ENCODE results near the gene CCDC187.

The CCDC187 gene

DNA sequence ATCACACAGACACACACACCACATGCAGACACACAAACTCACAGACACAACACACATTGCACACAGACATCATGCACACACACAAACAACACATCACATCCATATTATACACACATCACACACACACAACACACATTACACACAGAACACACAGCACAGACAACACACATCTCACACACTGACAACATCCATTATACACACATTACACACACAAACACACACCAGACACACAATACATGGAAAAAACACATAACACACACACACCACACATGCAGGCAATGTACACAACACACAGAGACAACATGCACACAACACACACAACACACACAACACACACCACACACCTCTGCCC lies 4.8 kb upstream of the CCDC187 start:
- Histone ChIP-seq H3K4me1 (no peaks in the 10 kb centered on the region), H3K9me3 (0 out of 2 replicates have a peak, but pooled peaks cover 3% of the 10 kb centered on the region), H3K36me3 (replicated peaks) (no peaks in the 10 kb centered on the region), H3K4me3 (no peak overlapping the region), H3K27me3 (ENCODE audit: low read depth) (no peaks in the 10 kb centered on the region)
- in situ Hi-C loops (cut with MboI; ENCODE audit: low sequenced_read_pairs), result no loop called here
- DNase-seq (ENCODE audit: low spot score in 2 of 2), result no peak

GRCh38 chr9:136308006-136308701 lies 4.3 kb upstream of the CCDC187 start:
- in situ Hi-C loops (cut with MboI; ENCODE audit: low sequenced_read_pairs), result no loop called here
- H3K4me3 ChIP-seq, result no peak overlapping the region
- no peaks in the 10 kb centered on the region for H3K36me3 ChIP-seq (replicated peaks)
- no peaks in the 10 kb centered on the region for H3K4me1 ChIP-seq
- no peaks in the 10 kb centered on the region for H3K27me3 ChIP-seq (ENCODE audit: low read depth)
- DNase-seq (ENCODE audit: low spot score in 2 of 2), result no peak
- H3K9me3 ChIP-seq, result 0 out of 2 replicates have a peak, but pooled peaks cover 3% of the 10 kb centered on the region

GRCh38 chr9:136307215-136307750 lies 3.4 kb upstream of the CCDC187 start:
- in situ Hi-C loops (cut with MboI; ENCODE audit: low sequenced_read_pairs), result no loop called here
- Histone ChIP-seq H3K4me1 (no peaks in the 10 kb centered on the region), H3K27me3 (ENCODE audit: low read depth) (no peaks in the 10 kb centered on the region), H3K4me3 (no peak overlapping the region), H3K36me3 (replicated peaks) (no peaks in the 10 kb centered on the region), H3K9me3 (0 out of 2 replicates have a peak, but pooled peaks cover 3% of the 10 kb centered on the region)
- DNase-seq (ENCODE audit: low spot score in 2 of 2), result no peak

GRCh38 chr9:136306211-136307208 lies 2.6 kb upstream of the CCDC187 start:
- H3K27me3 ChIP-seq (ENCODE audit: low read depth), result no peaks in the 10 kb centered on the region
- DNase-seq (ENCODE audit: low spot score in 2 of 2), result peak in 1 of 2 experiments; percentile 41
- in situ Hi-C loops (cut with MboI; ENCODE audit: low sequenced_read_pairs), result no loop called here
- 0 out of 2 replicates have a peak, but pooled peaks cover 3% of the 10 kb centered on the region for H3K9me3 ChIP-seq
- no peaks in the 10 kb centered on the region for H3K4me1 ChIP-seq
- no peak overlapping the region for H3K4me3 ChIP-seq
- no peaks in the 10 kb centered on the region for H3K36me3 ChIP-seq (replicated peaks)

DNA sequence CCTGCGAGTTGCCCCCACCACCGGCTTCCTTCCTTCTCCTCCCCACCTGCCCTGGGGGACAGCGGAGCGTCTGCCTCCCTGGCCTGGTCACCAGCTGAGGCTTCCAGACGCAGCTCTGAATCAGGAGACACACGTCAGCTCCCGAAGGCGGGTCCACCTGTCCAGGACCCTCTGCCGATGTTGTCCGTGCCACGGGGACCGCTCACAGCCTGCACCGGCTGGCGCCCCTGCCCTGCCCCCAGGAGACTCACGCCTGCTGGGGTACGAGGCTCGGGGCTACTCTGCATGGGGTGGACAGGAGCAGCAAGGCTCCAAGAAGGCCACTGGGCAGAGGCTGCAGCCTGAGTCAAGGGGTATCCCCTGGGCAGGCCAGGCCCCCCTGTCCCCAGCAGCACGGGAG lies 1.9 kb upstream of the CCDC187 start:
- Histone ChIP-seq H3K4me1 (no peaks in the 10 kb centered on the region), H3K4me3 (no peak overlapping the region), H3K9me3 (0 out of 2 replicates have a peak, but pooled peaks cover 3% of the 10 kb centered on the region), H3K36me3 (replicated peaks) (no peaks in the 10 kb centered on the region), H3K27me3 (ENCODE audit: low read depth) (no peaks in the 10 kb centered on the region)
- in situ Hi-C loops (cut with MboI; ENCODE audit: low sequenced_read_pairs), result no loop called here
- DNase-seq (ENCODE audit: low spot score in 2 of 2), result no peak

DNA sequence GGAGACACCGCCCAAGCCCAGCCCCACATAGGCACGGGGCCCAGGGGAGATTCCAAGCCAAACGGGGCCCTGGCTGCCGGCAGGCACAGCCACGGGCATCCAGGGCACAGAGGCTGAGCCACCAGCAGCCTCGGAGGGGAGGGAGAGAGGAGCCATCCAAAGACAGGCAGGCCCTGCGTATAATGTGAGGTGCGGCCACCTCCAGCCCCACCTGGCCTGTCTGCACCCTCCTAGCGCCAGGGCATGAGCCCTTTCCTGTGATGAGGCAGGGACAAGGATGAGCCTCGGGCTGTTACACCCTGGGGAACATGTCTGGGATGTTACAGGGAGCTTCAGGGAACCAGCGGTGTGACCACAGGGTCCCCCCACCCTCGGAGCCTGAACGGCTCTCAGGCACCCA lies 1.1 kb upstream of the CCDC187 start:
- no peaks in the 10 kb centered on the region for H3K36me3 ChIP-seq (replicated peaks)
- in situ Hi-C loops (cut with MboI; ENCODE audit: low sequenced_read_pairs), result no loop called here
- H3K9me3 ChIP-seq, result 0 out of 2 replicates have a peak, but pooled peaks cover 3% of the 10 kb centered on the region
- no peaks in the 10 kb centered on the region for H3K27me3 ChIP-seq (ENCODE audit: low read depth)
- H3K4me1 ChIP-seq, result no peaks in the 10 kb centered on the region
- no peak overlapping the region for H3K4me3 ChIP-seq
- no peak for DNase-seq (ENCODE audit: low spot score in 2 of 2)

- H3K27me3 ChIP-seq (ENCODE audit: low read depth), result no peaks in the 10 kb centered on the region
- in situ Hi-C loops (cut with MboI; ENCODE audit: low sequenced_read_pairs), result no loop called here
- H3K4me3 ChIP-seq, result no peak overlapping the region
- 0 out of 2 replicates have a peak, but pooled peaks cover 3% of the 10 kb centered on the region for H3K9me3 ChIP-seq
- H3K36me3 ChIP-seq (replicated peaks), result no peaks in the 10 kb centered on the region
- no peaks in the 10 kb centered on the region for H3K4me1 ChIP-seq
- no peak for DNase-seq (ENCODE audit: low spot score in 2 of 2)
Observed at GRCh38 chr9:136304456-136304855, 562 bp upstream of the CCDC187 start.

- H3K9me3 ChIP-seq, result 0 out of 2 replicates have a peak, but pooled peaks cover under 1% of the 10 kb centered on the region
- H3K36me3 ChIP-seq (replicated peaks), result no peaks in the 10 kb centered on the region
- no peak for DNase-seq (ENCODE audit: low spot score in 2 of 2)
- in situ Hi-C loops (cut with MboI; ENCODE audit: low sequenced_read_pairs), result no loop called here
- H3K4me1 ChIP-seq, result no peaks in the 10 kb centered on the region
- H3K27me3 ChIP-seq (ENCODE audit: low read depth), result no peaks in the 10 kb centered on the region
- no peak overlapping the region for H3K4me3 ChIP-seq
Observed at GRCh38 chr9:136303066-136303824, 649 bp downstream of the CCDC187 start.

- Histone ChIP-seq H3K4me3 (no peak overlapping the region), H3K9me3 (no peaks in the 10 kb centered on the region), H3K4me1 (no peaks in the 10 kb centered on the region), H3K36me3 (replicated peaks) (no peaks in the 10 kb centered on the region), H3K27me3 (ENCODE audit: low read depth) (no peaks in the 10 kb centered on the region)
- in situ Hi-C loops (cut with MboI; ENCODE audit: low sequenced_read_pairs), result no loop called here
- no peak for DNase-seq (ENCODE audit: low spot score in 2 of 2)
Observed at GRCh38 chr9:136302527-136302926, 1.4 kb downstream of the CCDC187 start.

DNA sequence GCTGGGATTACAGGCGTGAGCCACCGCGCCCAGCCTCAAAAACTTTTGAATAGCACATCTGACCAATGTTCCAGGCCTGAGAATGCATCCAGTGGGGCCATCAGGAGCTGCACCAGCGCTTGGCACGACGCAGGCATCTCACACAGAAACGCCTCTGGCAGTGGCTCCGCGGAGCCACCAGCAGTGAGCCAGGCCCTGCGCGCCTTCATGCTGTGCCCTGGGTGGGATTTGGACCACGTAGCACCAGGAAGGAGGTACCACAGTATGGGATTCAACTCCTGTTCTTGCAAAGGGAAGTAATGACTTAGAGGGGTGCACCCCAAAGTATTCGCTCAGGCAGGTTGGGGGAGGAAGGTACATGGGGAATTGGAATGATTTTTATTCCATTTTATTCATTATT lies 3.0 kb downstream of the CCDC187 start:
- in situ Hi-C loops (cut with MboI; ENCODE audit: low sequenced_read_pairs), result no loop called here
- Histone ChIP-seq H3K4me1 (no peaks in the 10 kb centered on the region), H3K36me3 (replicated peaks) (no peaks in the 10 kb centered on the region), H3K4me3 (no peak overlapping the region), H3K9me3 (no peaks in the 10 kb centered on the region), H3K27me3 (ENCODE audit: low read depth) (no peaks in the 10 kb centered on the region)
- DNase-seq (ENCODE audit: low spot score in 2 of 2), result no peak

- Histone ChIP-seq H3K36me3 (replicated peaks) (no peaks in the 10 kb centered on the region), H3K4me3 (no peak overlapping the region), H3K27me3 (ENCODE audit: low read depth) (no peaks in the 10 kb centered on the region), H3K4me1 (no peaks in the 10 kb centered on the region), H3K9me3 (no peaks in the 10 kb centered on the region)
- in situ Hi-C loops (cut with MboI; ENCODE audit: low sequenced_read_pairs), result no loop called here
- DNase-seq (ENCODE audit: low spot score in 2 of 2), result no peak
Observed at GRCh38 chr9:136300016-136300545, 3.8 kb downstream of the CCDC187 start.

GRCh38 chr9:136299541-136299940 lies 4.4 kb downstream of the CCDC187 start:
- Histone ChIP-seq H3K4me3 (no peak overlapping the region), H3K27me3 (ENCODE audit: low read depth) (no peaks in the 10 kb centered on the region), H3K4me1 (no peaks in the 10 kb centered on the region), H3K9me3 (no peaks in the 10 kb centered on the region), H3K36me3 (replicated peaks) (no peaks in the 10 kb centered on the region)
- in situ Hi-C loops (cut with MboI; ENCODE audit: low sequenced_read_pairs), result no loop called here
- DNase-seq (ENCODE audit: low spot score in 2 of 2), result no peak

DNA sequence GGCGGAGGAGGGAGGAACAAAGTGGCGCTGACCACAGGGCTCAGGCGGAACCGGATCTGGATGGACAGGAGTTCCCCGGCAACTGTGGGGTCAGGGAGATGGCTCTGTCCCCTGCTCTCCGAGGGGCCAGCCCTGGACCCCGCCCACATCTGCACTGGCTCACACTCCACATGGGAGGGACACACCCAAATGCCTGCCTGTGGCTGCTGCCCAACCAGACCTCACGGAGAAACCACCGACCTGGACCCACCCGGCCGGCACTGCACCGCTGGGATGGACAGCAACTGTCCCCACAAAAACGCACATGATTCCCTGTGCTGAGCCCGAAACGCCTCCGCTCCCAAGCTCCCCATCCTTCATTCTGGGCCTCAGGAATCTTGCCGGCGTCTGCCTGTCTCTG lies 4.8 kb downstream of the CCDC187 start:
- Histone ChIP-seq H3K36me3 (replicated peaks) (no peaks in the 10 kb centered on the region), H3K27me3 (ENCODE audit: low read depth) (no peaks in the 10 kb centered on the region), H3K4me3 (no peak overlapping the region), H3K4me1 (no peaks in the 10 kb centered on the region), H3K9me3 (no peaks in the 10 kb centered on the region)
- in situ Hi-C loops (cut with MboI; ENCODE audit: low sequenced_read_pairs), result no loop called here
- no peak for DNase-seq (ENCODE audit: low spot score in 2 of 2)
